ENCODE results near the gene LAMC2. TPM values are rescaled to one million over a fixed set of nuclear protein-coding genes. Genes with fewer than 3 reads are reported as not detected.

The LAMC2 gene
- total RNA-seq (2021; fragmentation: NEBNext Ultra II Directional; extraction: Animal tissue kit (Norgen Biotek cat#: 25700)) (12.9 and 13.0 TPM in 2 replicates), polyA plus RNA-seq (2011; rRNA removed) (4.6 and 5.2 TPM in 2 replicates), polyA minus RNA-seq (2011; rRNA and poly(A)+ RNA removed) (11.9 and 16.9 TPM in 2 replicates)
- polyA plus RNA-seq (2011; cell fraction: cytosol; rRNA removed): 6.2 TPM
- 9.3 TPM for polyA plus RNA-seq (2011; cell fraction: nucleus; rRNA removed)
- 7.5 to 8.7 TPM (median 8.5 TPM) in 4 replicates for polyA plus RNA-seq (2012, experiment 1 of 2)
- polyA plus RNA-seq (2012, experiment 2 of 2): 1.5 TPM
- polyA plus RNA-seq (2013, experiment 1 of 2): 14.3 TPM
- polyA plus RNA-seq (2013, experiment 2 of 2): 13.5 TPM
- polyA minus RNA-seq (2011; cell fraction: cytosol; rRNA and poly(A)+ RNA removed): 5.7 TPM
- polyA minus RNA-seq (2011; cell fraction: nucleus; rRNA and poly(A)+ RNA removed): 7.2 TPM
- long read RNA-seq, experiment 1, partial matches to known transcripts: 4 of 10 reads
- long read RNA-seq, experiment 1, other reads (novel, unspliced or antisense): 6 of 10 reads
- long read RNA-seq, experiment 2, partial matches to known transcripts: 0 of 1 reads
- long read RNA-seq, experiment 2, other reads (novel, unspliced or antisense): 1 of 1 reads

DNA sequence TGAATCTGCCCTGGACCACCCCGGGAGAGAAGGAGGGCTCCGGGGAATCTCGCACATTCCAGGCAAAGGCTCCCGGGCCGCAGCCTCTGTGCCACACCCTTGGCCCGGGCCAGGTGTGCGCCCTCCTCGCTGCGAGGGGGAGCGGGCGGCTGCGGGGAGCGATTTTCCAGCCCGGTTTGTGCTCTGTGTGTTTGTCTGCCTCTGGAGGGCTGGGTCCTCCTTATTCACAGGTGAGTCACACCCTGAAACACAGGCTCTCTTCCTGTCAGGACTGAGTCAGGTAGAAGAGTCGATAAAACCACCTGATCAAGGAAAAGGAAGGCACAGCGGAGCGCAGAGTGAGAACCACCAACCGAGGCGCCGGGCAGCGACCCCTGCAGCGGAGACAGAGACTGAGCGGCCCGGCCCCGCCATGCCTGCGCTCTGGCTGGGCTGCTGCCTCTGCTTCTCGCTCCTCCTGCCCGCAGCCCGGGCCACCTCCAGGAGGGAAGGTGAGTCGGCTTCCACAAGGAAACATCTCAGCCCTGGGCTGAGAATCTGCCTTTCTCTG lies at the start of gene LAMC2:
LAMC2 (plus strand) TSS at position 324 of the 550 bp plus-strand sequence; CDS start at position 413, 89 bp downstream.
- FAIRE-seq: peak; percentile 73
- Histone ChIP-seq H2AFZ (ENCODE audit: low read length) (peak within 1 kb of the TSS; percentile 85), H2BK15ac (ENCODE audit: low read length) (no peak within 1 kb of the TSS; the same call in 1 of the 2 replicates), H4K91ac (replicated peaks; ENCODE audit: insufficient read length, low read length) (peak within 1 kb of the TSS; percentile 72), H4K8ac (ENCODE audit: extremely low read depth, insufficient read depth, low read length) (peak within 1 kb of the TSS; percentile 81; the same call in 1 of the 2 replicates), H2BK12ac (ENCODE audit: low read depth, low read length) (peak within 1 kb of the TSS; percentile 90), H3K18ac (ENCODE audit: extremely low read depth, low read length) (peak within 1 kb of the TSS; percentile 95), H3K23me2 (ENCODE audit: low read depth, low read length) (peaks cover 2% of the 10 kb centered on the region; the same call in 1 of the 2 replicates), H3K4me1 (replicated peaks in 1 of 4; ENCODE audit: control insufficient read depth in 3 of 4, insufficient read depth in 4 of 4, low read length in 3 of 4) (peaks cover 0 to 6% (median 4%) of the 10 kb centered on the region in 4 experiments; a peak in 4 of 7 replicates), H4K20me1 (replicated peaks in 1 of 2; ENCODE audit: control insufficient read depth in 1 of 2, insufficient read depth in 2 of 2, low read length in 2 of 2) (no peaks in the 10 kb centered on the region), H2BK120ac (replicated peaks; ENCODE audit: low read depth, low read length) (peak within 1 kb of the TSS; percentile 84), H2BK5ac (ENCODE audit: low read depth, low read length) (peak within 1 kb of the TSS; percentile 57), H3K23ac (ENCODE audit: insufficient read length) (no peak within 1 kb of the TSS), H3K27ac (ENCODE audit: low read depth, low read length) (peak within 1 kb of the TSS; percentile 27; the same call in 1 of the 2 replicates), H3K4me3 (ENCODE audit: extremely low read depth in 1 of 4, insufficient read depth in 2 of 4, low read depth in 3 of 4, low read length in 4 of 4) (peak within 1 kb of the TSS; percentile 46 to 71 (median 62)), H3K79me1 (ENCODE audit: low read depth, low read length) (no peaks in the 10 kb centered on the region), H3K56ac (replicated peaks; ENCODE audit: insufficient read length, low read depth, low read length) (peak within 1 kb of the TSS; percentile 1), H2AK5ac (ENCODE audit: low read depth, low read length) (no peak within 1 kb of the TSS), H3K79me2 (ENCODE audit: control insufficient read depth in 1 of 2, insufficient read depth in 2 of 2, low read length in 2 of 2) (no peaks in the 10 kb centered on the region), H3K9me3 (ENCODE audit: insufficient read depth in 2 of 2, low read depth in 1 of 2, low read length in 1 of 2) (no peaks in the 10 kb centered on the region), H3K14ac (ENCODE audit: insufficient read length) (no peak within 1 kb of the TSS), H3K4ac (replicated peaks; ENCODE audit: insufficient read length, low read depth, low read length) (no peak within 1 kb of the TSS), H4K5ac (ENCODE audit: insufficient read length, low read depth, low read length) (peak within 1 kb of the TSS; percentile 79), H2BK20ac (ENCODE audit: low read length) (0 out of 2 replicates have a peak within 1 kb of the TSS, but pooled peaks have one; percentile 11), H3K4me2 (ENCODE audit: insufficient read depth in 1 of 2, low read depth in 2 of 2, low read length in 2 of 2) (peak within 1 kb of the TSS; percentile 73 to 77), H3K36me3 (ENCODE audit: control insufficient read depth in 2 of 4, insufficient read depth in 4 of 4, low read length in 3 of 4) (no peaks in the 10 kb centered on the region), H3K27me3 (replicated peaks in 1 of 4; ENCODE audit: control insufficient read depth in 3 of 4, extremely low read depth in 1 of 4, insufficient read depth in 3 of 4, low read length in 3 of 4) (no peaks in the 10 kb centered on the region), H3K9ac (replicated peaks in 1 of 4; ENCODE audit: extremely low read depth in 1 of 4, low read depth in 3 of 4, low read length in 3 of 4) (peak within 1 kb of the TSS; percentile 41 to 81 (median 58))
- POLR2A ChIA-PET (ENCODE audit: partially characterized antibody): interaction anchor here (1.6 kb wide), 1 partner anchor 40 kb away, joined by 3 read pairs; no protein-coding TSS in a partner anchor
- WGBS, 2 experiments (ENCODE audit: extremely low coverage in 1 of 2, insufficient coverage in 1 of 2, insufficient read length in 1 of 2, insufficient replicate concordance in 2 of 2, low coverage in 1 of 2, low lambda C conversion rate in 2 of 2, missing lambda C conversion rate in 1 of 2): 2% methylated on average over 30 of the region's 30 CpGs; no CpG with 5 or more reads in 1 of the 2 experiments
- CTCF ChIA-PET (ENCODE audit: partially characterized antibody): interaction anchor here (0.6 to 3.3 kb wide), 7 partner anchors 9 to 224 kb away, joined by 3 to 14 read pairs (median 4); no protein-coding TSS in a partner anchor
- peak; percentile 70 to 85 for DNase-seq (ENCODE audit: low read depth in 1 of 2, low spot score in 2 of 2)
- TF ChIP-seq RNF2 (IDR thresholded peaks at IDR 0.05; ENCODE audit: borderline replicate concordance, low read depth, low read length, missing control alignments, poor library complexity, severe bottlenecking) (no peak), TBP (IDR thresholded peaks at IDR 0.05; ENCODE audit: low read depth, low read length) (peak; percentile 67), CEBPB (IDR thresholded peaks at IDR 0.05; ENCODE audit: low read depth, low read length) (no peak), PHF8 (conservative IDR thresholded peaks at IDR 0.05; ENCODE audit: low read depth, low read length) (peak; percentile 46; the same call in 1 of the 2 replicates), JUND (IDR thresholded peaks at IDR 0.05; ENCODE audit: low read length) (peak; percentile 82), TCF12 (IDR thresholded peaks at IDR 0.05; ENCODE audit: low read depth, low read length) (0 out of 2 replicates have a peak, but pooled peaks have one; percentile 8), POLR2AphosphoS5 (IDR thresholded peaks at IDR 0.05; ENCODE audit: low read depth, low read length) (peak; percentile 65), GABPA (IDR thresholded peaks at IDR 0.05; ENCODE audit: borderline replicate concordance, insufficient read depth, low read length) (0 out of 2 replicates have a peak, but pooled peaks have one; percentile 29), TAF1 (IDR thresholded peaks at IDR 0.05; ENCODE audit: low read depth, low read length) (peak; percentile 48; the same call in 1 of the 2 replicates)
